NOMO-1 treated with dmso at 0.1 percent for 144 hours (cell line): Measurements from ENCODE around the gene TATDN2.

Experiments
- DNase-seq: peaks from one replicate; lab custom pipeline; 2025; ENCODE audit not compliant: unreplicated experiment; lab: John Stamatoyannopoulos, UW

Gene TATDN2

DNA sequence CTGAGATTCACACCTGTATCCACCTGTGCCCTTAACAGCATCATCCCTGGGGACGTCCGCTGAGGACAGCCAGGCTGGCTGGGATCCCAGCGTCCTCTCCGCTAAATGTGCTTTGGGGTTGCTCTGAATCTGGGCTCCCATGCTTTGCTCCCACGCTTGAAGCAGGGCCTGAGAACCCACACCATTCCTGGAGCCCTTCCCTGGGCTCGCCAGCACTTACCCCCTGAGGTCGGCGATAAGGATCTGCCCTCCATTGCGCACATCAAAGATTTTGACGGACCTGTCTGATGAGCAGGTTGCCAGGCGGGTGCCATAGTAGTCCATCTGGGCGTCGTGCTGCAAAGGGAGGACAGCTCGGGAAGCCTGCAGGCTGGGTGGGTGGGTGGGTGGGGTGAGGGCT is 66.8 kb downstream of the TATDN2 start:
- no peak for DNase-seq

DNA sequence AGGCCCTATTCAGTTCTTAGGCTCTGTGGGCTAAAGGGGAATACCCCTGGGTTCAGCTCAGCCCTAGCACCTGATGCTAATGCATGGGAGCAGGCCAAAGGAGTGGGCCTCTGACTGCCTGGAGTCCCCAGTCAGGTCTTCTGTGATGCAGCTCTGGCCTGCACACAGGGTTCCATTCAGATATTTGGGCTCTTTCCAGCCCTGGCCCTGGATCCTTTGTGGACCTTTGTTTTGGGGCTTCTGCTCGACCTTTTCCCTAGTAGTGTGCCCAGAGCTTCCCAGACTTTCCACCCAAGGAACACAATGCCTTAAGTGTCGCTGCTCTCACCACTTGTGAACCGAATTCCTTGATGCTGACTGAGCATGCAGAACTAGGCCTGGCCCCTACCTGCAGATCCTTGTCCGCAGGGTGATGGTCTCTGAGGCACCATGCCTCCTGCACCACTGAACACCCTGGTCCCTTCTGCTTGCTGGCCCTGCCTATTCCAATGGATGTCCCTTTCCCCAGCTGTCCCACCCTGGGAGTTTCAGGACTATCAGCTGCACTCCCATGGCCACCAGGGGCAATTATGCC is 67.6 kb downstream of the TATDN2 start:
- DNase-seq = no peak

DNA sequence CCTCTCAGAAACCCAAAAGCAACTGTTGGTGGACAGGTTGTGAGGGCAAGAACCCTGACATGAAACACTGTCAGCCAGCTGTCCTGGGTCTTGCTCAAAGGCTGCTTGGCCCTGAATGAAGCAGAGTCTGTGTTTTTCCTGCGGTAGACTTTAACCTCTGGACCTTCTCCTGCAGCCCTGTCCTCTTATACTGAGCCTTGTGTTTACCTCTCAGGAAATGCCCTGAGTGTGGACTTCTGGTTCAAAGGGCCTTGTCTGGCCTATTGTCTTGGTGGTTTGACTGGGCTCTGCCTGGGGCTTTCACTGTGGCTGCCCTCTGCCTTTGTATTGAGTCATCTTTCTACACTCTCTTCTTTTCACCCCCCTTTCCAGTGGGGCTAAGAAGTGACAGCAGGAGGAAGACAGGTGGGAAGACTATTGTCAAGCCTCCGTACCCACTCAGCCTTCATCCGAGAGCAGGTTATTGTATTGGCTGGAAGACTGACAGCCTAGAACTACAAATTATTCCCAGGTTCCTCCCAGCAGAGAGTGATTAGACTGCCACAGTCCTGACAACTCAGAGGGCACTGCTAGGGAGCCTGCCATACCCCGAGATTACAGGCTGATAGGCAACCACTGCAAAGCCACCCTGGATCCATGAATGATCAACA is 69.2 kb downstream of the TATDN2 start:
- DNase-seq = no peak

DNA sequence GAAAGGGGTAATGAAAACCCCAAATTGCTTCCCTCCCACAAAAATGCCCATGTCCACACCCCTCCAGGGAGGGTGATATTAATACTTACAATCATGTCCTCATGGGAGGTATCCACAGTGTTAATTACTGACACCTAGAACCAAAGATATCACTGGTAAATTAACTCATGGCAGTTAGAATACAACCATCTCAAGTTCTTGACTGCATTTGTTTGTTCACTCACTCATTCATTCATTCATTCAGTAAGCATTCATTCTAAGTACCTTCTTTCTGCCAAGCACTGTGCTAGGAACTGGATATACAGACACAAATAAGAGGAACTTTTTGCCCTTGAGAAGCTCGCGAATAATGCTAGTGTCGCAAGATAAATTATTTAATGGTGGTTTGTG is 69.7 kb downstream of the TATDN2 start:
- DNase-seq = no peak

DNA sequence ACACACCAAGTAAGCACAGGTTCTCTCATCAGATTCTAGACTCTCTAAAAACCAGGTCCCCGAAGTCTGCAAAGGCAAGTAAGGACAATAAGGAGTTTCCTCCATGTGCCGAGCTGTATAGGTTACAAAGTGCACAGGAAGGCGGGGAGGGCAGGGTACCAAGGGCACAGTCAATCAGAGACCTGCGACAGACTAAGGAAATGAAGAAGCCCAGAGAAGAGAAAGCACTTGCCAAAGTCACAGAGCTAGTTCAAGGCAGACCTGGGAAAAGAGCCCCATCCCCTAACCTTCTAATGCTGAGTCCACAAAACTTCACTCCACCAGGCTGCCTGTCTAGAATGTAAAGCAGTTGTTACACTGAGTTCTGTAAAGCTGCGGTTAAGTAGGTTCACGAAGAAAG is 71.0 kb downstream of the TATDN2 start:
- no peak for DNase-seq

DNA sequence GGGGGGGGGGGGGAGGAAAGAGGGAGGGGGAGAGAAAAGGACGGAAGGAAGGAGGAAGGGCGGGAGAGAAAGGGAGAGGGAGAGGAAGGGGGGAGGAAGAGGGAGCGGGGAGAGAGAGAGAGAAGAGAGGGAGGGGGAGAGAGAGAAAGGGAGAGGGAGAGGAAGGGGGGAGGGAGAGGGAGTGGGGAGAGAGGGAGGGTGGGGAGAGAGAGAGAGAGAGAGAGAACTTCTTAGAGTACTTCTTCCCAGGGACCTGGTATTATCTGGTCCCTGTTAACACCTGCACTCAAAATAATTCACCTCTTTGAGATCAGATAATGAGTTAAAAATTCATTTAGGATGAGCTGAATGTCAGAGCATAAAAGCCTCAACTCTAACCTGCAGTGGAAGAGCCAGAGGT is 71.5 kb downstream of the TATDN2 start:
- DNase-seq = no peak

DNA sequence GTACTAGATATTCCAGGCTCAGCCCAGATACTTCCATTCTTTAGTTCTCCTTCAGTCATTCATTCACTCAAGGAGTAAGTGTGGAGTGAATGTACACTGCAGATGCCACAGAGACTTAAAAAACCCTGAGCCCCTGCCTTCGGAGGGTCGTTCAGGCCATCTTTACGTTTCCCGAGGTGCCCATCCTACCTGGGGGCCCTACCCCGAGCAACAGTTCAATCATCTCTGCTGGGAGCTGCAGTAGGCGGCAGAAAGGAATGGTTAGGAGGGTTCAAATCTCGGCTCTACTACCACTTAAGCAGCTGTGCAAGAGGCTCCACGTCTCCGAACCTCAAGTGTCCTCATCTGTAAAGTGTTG is 72.0 kb downstream of the TATDN2 start:
- no peak for DNase-seq

DNA sequence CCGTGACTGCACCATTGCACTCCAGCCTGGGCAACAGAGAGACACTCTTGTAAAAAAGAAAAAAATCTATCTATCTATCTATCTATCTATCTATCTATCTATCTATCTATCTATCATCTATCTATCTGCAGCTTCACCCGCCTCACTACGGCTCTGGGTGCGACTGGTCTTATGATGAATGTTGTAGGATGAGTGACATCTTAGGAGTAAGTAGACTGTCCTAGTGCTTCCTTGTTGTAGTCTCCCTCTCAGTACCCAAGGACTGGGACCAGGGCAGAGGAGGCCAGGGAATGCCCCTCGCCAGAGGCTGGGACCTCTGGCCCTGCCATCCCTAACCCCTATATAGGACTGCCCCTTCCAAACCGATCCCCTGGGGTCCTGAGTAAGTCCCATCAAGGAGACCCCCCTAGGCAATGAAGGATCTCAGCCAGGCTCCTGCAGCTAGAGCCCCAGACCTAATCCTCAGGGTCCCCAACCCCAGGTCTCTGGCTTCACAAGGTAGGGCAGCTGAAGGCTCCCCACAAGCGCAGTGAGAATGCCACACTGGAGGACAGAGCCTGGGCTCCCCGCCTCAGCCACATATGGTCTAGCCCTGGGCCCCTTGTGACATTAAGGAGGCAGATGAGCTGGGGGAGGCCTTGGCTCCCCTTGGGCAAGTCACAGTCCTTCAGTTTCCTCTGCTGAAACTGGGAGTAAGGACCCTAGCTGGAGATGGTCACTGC is 73.5 kb downstream of the TATDN2 start:
- DNase-seq = no peak

DNA sequence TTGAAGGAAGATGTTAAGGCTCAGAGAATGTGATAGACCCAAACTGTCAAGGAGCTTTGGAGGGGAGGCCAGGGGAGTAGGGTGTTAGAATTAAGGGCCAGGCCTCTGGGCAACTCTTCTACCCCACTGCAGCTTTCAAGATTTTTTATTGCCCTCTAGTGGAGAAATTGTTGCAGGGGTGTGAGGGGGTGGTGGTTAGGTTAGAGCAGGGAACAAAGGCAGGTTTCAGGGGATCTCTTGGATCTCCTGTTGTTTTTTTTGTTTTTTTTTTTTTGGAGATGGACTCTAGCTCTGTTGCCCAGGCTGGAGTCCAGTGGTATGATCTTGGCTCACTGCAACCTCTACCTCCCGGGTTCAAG is 74.1 kb downstream of the TATDN2 start:
- peak; percentile 16 for DNase-seq

DNA sequence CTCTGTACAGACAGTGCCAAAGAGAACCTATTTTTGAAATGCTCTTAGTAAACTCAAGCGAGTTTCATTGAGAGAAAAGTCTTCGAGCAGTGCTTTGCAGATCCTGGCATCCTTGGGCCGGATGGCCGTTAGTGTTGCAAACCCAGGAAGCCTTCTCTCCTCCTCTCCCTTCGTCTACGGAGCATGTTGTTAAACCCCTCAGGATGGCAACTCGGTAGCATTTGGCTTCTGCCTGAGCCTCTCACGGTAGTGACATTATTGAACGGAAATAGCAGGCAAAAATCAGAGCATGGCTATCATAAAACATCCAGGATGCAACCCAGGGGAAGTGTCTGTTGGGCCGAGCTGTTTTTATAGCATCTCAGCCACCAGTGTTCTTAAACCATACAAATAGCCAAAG is 79.3 kb downstream of the TATDN2 start:
- DNase-seq = no peak

DNA sequence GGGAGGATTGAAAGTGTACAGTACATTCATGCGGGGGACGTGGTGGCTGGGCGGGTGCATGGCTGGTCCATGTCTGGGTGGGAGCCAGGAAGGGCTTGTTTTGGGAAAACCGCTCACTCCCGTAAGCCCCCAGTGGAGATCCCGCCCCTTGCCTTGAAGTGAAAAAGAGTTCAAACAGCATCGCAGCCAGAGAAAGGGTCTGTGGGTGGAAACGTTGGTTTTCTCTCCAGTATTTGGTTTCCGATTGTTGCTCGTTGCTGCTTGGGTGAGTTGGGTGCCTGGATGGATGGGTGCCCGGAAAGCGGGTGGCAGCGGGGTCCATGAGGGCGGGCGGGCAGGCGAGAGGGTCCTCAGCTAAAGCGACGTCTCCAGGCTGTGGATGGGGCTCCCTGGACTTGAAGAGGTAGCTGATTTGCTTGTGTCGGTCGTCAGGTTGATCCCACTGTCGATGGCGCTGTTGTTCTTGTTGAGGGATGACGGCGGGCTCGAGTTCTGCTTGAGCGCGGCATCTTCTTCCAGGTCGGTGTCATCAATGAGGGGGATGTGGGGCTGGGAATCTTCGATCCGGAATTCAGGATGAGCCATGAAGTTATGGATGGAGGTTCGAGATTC is 80.3 kb downstream of the TATDN2 start:
- DNase-seq = no peak

DNA sequence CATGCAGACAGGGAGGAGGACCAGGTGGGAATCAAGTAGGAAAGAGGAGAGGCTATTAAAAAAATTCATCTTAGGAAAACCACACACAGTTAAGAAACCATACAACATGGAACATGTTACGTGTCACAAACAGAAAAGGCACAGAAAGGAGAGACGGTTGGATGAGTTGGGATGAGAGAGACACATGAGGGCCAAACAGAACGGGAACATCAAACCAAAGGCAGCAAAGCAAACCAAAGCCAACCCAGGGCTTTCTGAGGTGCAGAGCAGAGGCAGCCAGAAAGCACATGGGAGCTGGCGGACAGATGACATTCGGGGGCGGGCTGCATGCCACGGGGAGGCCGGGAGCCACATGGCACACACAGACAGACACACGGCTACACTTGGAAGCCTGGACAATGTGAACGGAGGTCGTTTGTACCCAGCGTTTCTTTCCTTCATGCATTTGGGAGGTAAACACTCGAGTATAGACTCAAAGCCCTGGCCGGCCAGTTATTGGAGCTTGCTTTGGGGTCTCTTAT is 81.3 kb downstream of the TATDN2 start:
- no peak for DNase-seq

DNA sequence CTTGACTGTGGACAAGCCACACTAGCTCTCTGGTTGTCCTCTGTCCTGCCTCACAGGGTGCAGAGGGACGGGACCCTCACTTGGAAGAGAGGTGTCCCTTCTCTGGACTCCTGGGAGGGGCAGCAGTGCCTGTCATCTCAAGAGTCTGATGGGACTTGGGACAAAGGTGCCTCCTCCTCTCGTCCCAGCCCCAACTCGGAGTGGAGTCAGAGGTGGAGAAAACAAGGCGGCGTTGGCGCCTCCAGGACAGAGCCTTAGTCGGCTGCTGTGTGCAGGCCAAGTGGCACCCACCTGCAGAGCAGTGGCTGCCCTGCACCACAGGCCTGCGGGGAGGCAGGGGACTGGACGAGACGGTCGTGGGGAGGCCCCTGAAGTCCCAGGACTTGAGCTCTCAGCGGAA is 82.1 kb downstream of the TATDN2 start:
- DNase-seq = no peak
